HepG2 (cell line): ENCODE data around the gene CALR. TPM values are rescaled to one million over a fixed set of nuclear protein-coding genes. Genes with fewer than 3 reads are reported as not detected.
A peak's percentile ranks its signal among the peaks of the same experiment; 100 is the strongest.

Experiments
- CREM ChIP-seq, 2 experiments: sonication (generic) in 1 of 2; formaldehyde crosslinking in 1 of 2; IDR thresholded peaks; 2 replicates each; pipeline versions ENCODE4 v1.4.0 to v1.6.1; 2016 to 2020; ENCODE audit warnings: antibody characterized with exemption in 1 of 2, mild to moderate bottlenecking in 1 of 2, missing genetic modification reagents in 1 of 2
- DDIT3 ChIP-seq: sonication (generic); formaldehyde crosslinking; IDR thresholded peaks from 2 replicates; pipeline ENCODE4 v1.4.0; 2020; ENCODE audit warnings: mild to moderate bottlenecking, missing genetic modification reagents
- HNF1B ChIP-seq: sonication (generic); formaldehyde crosslinking; IDR thresholded peaks from 2 replicates; pipeline ENCODE4 v1.5.1; 2020; ENCODE audit warnings: mild to moderate bottlenecking, moderate library complexity, missing genetic modification reagents
- KDM2A ChIP-seq: sonication (generic); formaldehyde crosslinking; IDR thresholded peaks from 2 replicates; pipeline ENCODE4 v1.4.0; 2020; ENCODE audit warnings: low read depth, missing genetic modification reagents, borderline replicate concordance
- MYC ChIP-seq: sonication (generic); formaldehyde crosslinking; IDR thresholded peaks from 2 replicates; pipeline ENCODE4 v1.9.0; 2021; ENCODE audit warnings: missing genetic modification reagents, borderline replicate concordance
- REPIN1 ChIP-seq: sonication (generic); formaldehyde crosslinking; IDR thresholded peaks from 2 replicates; pipeline ENCODE4 v1.8.0; 2022; ENCODE audit warnings: missing genetic modification reagents, low read depth, mild to moderate bottlenecking, borderline replicate concordance
- TEAD3 ChIP-seq: optimal IDR thresholded peaks from 2 replicates; pipeline ENCODE3; 2016; ENCODE audit warnings: borderline replicate concordance
- XRCC5 ChIP-seq: fragments of 200-400 bp; formaldehyde crosslinking; optimal IDR thresholded peaks from 2 replicates; pipeline ENCODE3; 2017; ENCODE audit warnings: mild to moderate bottlenecking, low read length
- YY1 ChIP-seq: IDR thresholded peaks from 2 replicates; pipeline ENCODE4 v1.6.1; 2011; ENCODE audit warnings: low read length, low read depth, moderate library complexity, mild to moderate bottlenecking; ENCODE audit not compliant: insufficient read depth, insufficient replicate concordance
- ZBTB33 ChIP-seq: sonication (generic); formaldehyde crosslinking; IDR thresholded peaks from 2 replicates; pipeline ENCODE4 v1.4.0; 2020; ENCODE audit warnings: missing genetic modification reagents
- ZFP1 ChIP-seq: IDR thresholded peaks from 2 replicates; pipeline ENCODE4 v1.6.1; 2016
- ZNF296 ChIP-seq: sonication (generic); formaldehyde crosslinking; conservative IDR thresholded peaks from 2 replicates; pipeline ENCODE4 v1.5.0; 2020; ENCODE audit warnings: mild to moderate bottlenecking, missing genetic modification reagents
- ZNF451 ChIP-seq: sonication (generic); formaldehyde crosslinking; IDR thresholded peaks from 2 replicates; pipeline ENCODE4 v1.5.0; 2020; ENCODE audit warnings: mild to moderate bottlenecking, missing genetic modification reagents
- ZNF547 ChIP-seq: sonication (generic); formaldehyde crosslinking; IDR thresholded peaks from 2 replicates; pipeline ENCODE4 v1.5.1; 2020; ENCODE audit warnings: mild to moderate bottlenecking, missing genetic modification reagents
- ZNF619 ChIP-seq: sonication (generic); formaldehyde crosslinking; IDR thresholded peaks from 2 replicates; pipeline ENCODE4 v1.4.0; 2020; ENCODE audit warnings: mild to moderate bottlenecking, missing genetic modification reagents
- ZNF703 ChIP-seq: sonication (generic); formaldehyde crosslinking; IDR thresholded peaks from 2 replicates; pipeline ENCODE4 v1.5.1; 2020; ENCODE audit warnings: missing genetic modification reagents, mild to moderate bottlenecking, moderate library complexity, borderline replicate concordance
- polyA plus RNA-seq, 8 experiments: library from polyadenylated mRNA; depleted of rRNA in 3 of 8; stranded (reverse) in 7 of 8; unstranded in 1 of 8; fragments of >200 nt; fragmentation: Illumina TruSeq in 4 of 8; extraction: Trizol in 4 of 8; gene quantifications; 2 replicates each; pipeline versions ENCODE4 v1.2.1 to v1.2.3, GENCODE V29; 2011 to 2016; ENCODE audit warnings: low read depth in 4 of 8, missing spikeins in 1 of 8, mixed read lengths in 1 of 8; ENCODE audit not compliant: insufficient read depth in 1 of 8
- total RNA-seq, 5 experiments: library from RNA; depleted of rRNA; stranded (reverse); fragments of >200 nt; fragmentation: Illumina TruSeq; extraction: Trizol; gene quantifications; 2 replicates each; pipeline ENCODE4 v1.2.3, GENCODE V29; 2016; ENCODE audit warnings: low read depth in 1 of 5
- TF ChIP-seq, protein P1 (sequence below): sonication (generic); formaldehyde crosslinking; IDR thresholded peaks from 2 replicates; pipeline ENCODE4 v1.4.0; 2020; ENCODE audit warnings: missing genetic modification reagents, borderline replicate concordance
- TF ChIP-seq, protein P2 (sequence below), 2 experiments: sonication (generic) in 1 of 2; formaldehyde crosslinking in 1 of 2; IDR thresholded peaks; 2 replicates each; pipeline versions ENCODE4 v1.4.0 to v1.6.1; 2018 to 2020; ENCODE audit warnings: missing genetic modification reagents in 2 of 2, borderline replicate concordance in 1 of 2, low read depth in 1 of 2, mild to moderate bottlenecking in 1 of 2, missing biosample characterization in 1 of 2

The CALR gene
- total and polyA plus RNA-seq, 2 of the 13 experiments (the other 11 are each of a cell fraction or from before 2014, with no cell fraction given) = 898 to 934 TPM

GRCh38 chr19:12965017-12965811 is 26.8 kb downstream of the CALR start (continued):
- peak; percentile 39; the same call in 1 of the 2 replicates for TF ChIP-seq HNF1B (CRISPR knock-in tag)
- TF ChIP-seq CREM (IDR thresholded peaks at IDR 0.05) = no peak
- TF ChIP-seq CREM (CRISPR knock-in tag; IDR thresholded peaks at IDR 0.05) = no peak
- 0 out of 2 replicates have a peak, but pooled peaks have one; percentile 33 for TF ChIP-seq ZNF619
- TF ChIP-seq REPIN1 (CRISPR knock-in tag) = 0 out of 2 replicates have a peak, but pooled peaks have one; percentile 28
- TF ChIP-seq ZNF547 = 0 out of 2 replicates have a peak, but pooled peaks have one; percentile 22
- peak; percentile 26; the same call in 1 of the 2 replicates for TF ChIP-seq ZBTB33 (CRISPR knock-in tag)
- TF ChIP-seq DDIT3 = no peak
- TF ChIP-seq ZNF451 (CRISPR knock-in tag) = peak; percentile 71; the same call in 1 of the 2 replicates
- TF ChIP-seq, protein P1, sequence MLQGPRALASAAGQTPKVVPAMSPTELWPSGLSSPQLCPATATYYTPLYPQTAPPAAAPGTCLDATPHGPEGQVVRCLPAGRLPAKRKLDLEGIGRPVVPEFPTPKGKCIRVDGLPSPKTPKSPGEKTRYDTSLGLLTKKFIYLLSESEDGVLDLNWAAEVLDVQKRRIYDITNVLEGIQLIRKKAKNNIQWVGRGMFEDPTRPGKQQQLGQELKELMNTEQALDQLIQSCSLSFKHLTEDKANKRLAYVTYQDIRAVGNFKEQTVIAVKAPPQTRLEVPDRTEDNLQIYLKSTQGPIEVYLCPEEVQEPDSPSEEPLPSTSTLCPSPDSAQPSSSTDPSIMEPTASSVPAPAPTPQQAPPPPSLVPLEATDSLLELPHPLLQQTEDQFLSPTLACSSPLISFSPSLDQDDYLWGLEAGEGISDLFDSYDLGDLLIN (CRISPR knock-in tag) = 0 out of 2 replicates have a peak, but pooled peaks have one; percentile 54
- no peak for TF ChIP-seq ZFP1 (CRISPR knock-in tag)
- 0 out of 2 replicates have a peak, but pooled peaks have one; percentile 16 for TF ChIP-seq ZNF296 (CRISPR knock-in tag)
- TF ChIP-seq MYC = peak; percentile 75; the same call in 1 of the 2 replicates
- TF ChIP-seq, protein P2, sequence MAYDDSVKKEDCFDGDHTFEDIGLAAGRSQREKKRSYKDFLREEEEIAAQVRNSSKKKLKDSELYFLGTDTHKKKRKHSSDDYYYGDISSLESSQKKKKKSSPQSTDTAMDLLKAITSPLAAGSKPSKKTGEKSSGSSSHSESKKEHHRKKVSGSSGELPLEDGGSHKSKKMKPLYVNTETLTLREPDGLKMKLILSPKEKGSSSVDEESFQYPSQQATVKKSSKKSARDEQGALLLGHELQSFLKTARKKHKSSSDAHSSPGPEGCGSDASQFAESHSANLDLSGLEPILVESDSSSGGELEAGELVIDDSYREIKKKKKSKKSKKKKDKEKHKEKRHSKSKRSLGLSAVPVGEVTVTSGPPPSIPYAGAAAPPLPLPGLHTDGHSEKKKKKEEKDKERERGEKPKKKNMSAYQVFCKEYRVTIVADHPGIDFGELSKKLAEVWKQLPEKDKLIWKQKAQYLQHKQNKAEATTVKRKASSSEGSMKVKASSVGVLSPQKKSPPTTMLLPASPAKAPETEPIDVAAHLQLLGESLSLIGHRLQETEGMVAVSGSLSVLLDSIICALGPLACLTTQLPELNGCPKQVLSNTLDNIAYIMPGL (CRISPR knock-in tag; IDR thresholded peaks at IDR 0.05; ENCODE audit: borderline replicate concordance in 1 of 2, low read depth in 1 of 2) = peak; percentile 97 to 98
- TF ChIP-seq XRCC5 = peak; percentile 80
- TF ChIP-seq TEAD3 (CRISPR knock-in tag) = peak; percentile 44
- no peak for TF ChIP-seq ZNF703
- peak; percentile 64 for TF ChIP-seq YY1
- TF ChIP-seq KDM2A = peak; percentile 85; the same call in 1 of the 2 replicates
